Measurements from ENCODE around the gene C19orf44. TPM values are rescaled to one million over a fixed set of nuclear protein-coding genes. Genes with fewer than 3 reads are reported as not detected.
A peak's percentile ranks its signal among the peaks of the same experiment; 100 is the strongest.

Gene C19orf44
- total RNA-seq, 1 donor from 2014 or later: 3.2 TPM

- TF ChIP-seq, protein P1, sequence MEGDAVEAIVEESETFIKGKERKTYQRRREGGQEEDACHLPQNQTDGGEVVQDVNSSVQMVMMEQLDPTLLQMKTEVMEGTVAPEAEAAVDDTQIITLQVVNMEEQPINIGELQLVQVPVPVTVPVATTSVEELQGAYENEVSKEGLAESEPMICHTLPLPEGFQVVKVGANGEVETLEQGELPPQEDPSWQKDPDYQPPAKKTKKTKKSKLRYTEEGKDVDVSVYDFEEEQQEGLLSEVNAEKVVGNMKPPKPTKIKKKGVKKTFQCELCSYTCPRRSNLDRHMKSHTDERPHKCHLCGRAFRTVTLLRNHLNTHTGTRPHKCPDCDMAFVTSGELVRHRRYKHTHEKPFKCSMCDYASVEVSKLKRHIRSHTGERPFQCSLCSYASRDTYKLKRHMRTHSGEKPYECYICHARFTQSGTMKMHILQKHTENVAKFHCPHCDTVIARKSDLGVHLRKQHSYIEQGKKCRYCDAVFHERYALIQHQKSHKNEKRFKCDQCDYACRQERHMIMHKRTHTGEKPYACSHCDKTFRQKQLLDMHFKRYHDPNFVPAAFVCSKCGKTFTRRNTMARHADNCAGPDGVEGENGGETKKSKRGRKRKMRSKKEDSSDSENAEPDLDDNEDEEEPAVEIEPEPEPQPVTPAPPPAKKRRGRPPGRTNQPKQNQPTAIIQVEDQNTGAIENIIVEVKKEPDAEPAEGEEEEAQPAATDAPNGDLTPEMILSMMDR (IDR thresholded peaks at IDR 0.05): no peak
- no peak overlapping the region for H3K27ac Mint-ChIP-seq (ENCODE audit: unreplicated experiment)
- no peaks in the 10 kb centered on the region for H3K4me1 Mint-ChIP-seq (ENCODE audit: low read depth)
- no peaks in the 10 kb centered on the region for H3K9me3 Mint-ChIP-seq (ENCODE audit: low read depth)
- H3K36me3 Mint-ChIP-seq (ENCODE audit: low read depth): peaks cover 24% of the 10 kb centered on the region
- DNase-seq (ENCODE audit: low spot score): no peak
- no peak overlapping the region for H3K4me3 Mint-ChIP-seq (ENCODE audit: unreplicated experiment)
- H3K27me3 Mint-ChIP-seq (ENCODE audit: low read depth): no peaks in the 10 kb centered on the region
Observed at GRCh38 chr19:16527334-16527935, 31.2 kb downstream of the C19orf44 start.

DNA sequence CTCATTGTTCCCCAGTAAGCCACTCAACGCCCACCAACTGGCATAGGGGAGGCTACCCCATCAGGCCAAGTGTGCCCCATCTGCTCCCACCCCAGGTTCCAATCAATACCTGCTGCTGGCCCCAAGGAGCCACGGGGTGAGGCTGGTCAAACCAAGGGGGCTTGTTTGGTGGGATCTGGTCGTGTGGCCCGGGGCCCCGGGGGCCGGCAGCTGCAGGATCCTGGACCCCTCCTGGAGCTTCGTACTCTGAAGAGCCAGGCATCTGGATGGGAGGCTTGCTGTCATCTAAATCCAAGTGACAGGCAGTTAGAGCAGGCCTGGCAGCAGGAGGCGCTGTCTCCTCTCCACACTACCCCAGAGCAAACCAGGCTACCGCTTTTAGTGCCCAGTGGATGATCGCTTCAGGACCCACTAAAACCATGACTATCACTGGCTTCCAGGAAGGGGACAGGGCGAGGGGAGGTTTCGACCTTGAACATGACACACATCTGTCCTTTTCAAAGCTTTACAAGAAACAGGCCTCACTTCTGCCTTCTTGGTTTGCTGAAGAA lies 31.9 kb downstream of the C19orf44 start:
- TF ChIP-seq, protein P1 (IDR thresholded peaks at IDR 0.05): peak; percentile 66
- H3K27me3 Mint-ChIP-seq (ENCODE audit: low read depth): no peaks in the 10 kb centered on the region
- no peak for DNase-seq (ENCODE audit: low spot score)
- no peak overlapping the region for H3K4me3 Mint-ChIP-seq (ENCODE audit: unreplicated experiment)
- peaks cover 21% of the 10 kb centered on the region for H3K36me3 Mint-ChIP-seq (ENCODE audit: low read depth)
- H3K27ac Mint-ChIP-seq (ENCODE audit: unreplicated experiment): no peak overlapping the region
- no peaks in the 10 kb centered on the region for H3K9me3 Mint-ChIP-seq (ENCODE audit: low read depth)
- no peaks in the 10 kb centered on the region for H3K4me1 Mint-ChIP-seq (ENCODE audit: low read depth)

DNA sequence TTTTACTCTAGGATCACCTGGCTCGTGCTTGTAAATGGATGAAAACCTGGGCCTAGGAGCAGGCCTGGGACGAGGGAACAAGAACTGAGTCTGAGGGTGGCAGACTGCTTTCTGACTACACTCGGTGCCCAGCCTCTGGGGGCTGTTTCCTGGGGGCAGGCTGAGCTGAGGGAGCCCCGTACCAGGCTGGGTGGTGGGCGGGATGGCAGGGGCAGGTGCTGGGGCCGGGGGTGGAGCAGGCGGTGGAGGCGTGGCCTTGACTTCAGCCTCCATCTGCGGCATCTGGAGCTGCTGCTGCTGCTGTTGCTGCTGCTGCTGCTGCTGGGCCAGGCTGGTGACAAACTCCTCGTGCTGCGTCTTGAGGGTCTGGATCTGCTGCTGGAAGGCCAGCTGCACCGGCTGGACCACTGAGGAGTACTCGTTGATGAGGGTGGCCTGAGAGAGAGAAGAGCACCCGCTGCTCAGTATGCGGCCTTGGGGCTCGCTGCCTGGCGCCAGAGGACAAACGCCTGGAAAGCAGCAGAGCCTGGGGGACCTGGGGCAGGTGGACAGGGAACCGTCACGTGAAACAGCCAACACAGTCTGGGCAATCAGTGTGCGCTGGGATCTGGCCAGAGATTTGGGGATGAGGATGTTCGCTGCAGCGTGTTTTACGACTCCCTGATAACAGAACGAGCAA lies 33.4 kb downstream of the C19orf44 start:
- no peak overlapping the region for H3K4me3 Mint-ChIP-seq (ENCODE audit: unreplicated experiment)
- TF ChIP-seq, protein P1 (IDR thresholded peaks at IDR 0.05): no peak
- DNase-seq (ENCODE audit: low spot score): no peak
- peaks cover 22% of the 10 kb centered on the region for H3K36me3 Mint-ChIP-seq (ENCODE audit: low read depth)
- H3K27me3 Mint-ChIP-seq (ENCODE audit: low read depth): no peaks in the 10 kb centered on the region
- H3K27ac Mint-ChIP-seq (ENCODE audit: unreplicated experiment): no peak overlapping the region
- no peaks in the 10 kb centered on the region for H3K9me3 Mint-ChIP-seq (ENCODE audit: low read depth)
- no peaks in the 10 kb centered on the region for H3K4me1 Mint-ChIP-seq (ENCODE audit: low read depth)

DNA sequence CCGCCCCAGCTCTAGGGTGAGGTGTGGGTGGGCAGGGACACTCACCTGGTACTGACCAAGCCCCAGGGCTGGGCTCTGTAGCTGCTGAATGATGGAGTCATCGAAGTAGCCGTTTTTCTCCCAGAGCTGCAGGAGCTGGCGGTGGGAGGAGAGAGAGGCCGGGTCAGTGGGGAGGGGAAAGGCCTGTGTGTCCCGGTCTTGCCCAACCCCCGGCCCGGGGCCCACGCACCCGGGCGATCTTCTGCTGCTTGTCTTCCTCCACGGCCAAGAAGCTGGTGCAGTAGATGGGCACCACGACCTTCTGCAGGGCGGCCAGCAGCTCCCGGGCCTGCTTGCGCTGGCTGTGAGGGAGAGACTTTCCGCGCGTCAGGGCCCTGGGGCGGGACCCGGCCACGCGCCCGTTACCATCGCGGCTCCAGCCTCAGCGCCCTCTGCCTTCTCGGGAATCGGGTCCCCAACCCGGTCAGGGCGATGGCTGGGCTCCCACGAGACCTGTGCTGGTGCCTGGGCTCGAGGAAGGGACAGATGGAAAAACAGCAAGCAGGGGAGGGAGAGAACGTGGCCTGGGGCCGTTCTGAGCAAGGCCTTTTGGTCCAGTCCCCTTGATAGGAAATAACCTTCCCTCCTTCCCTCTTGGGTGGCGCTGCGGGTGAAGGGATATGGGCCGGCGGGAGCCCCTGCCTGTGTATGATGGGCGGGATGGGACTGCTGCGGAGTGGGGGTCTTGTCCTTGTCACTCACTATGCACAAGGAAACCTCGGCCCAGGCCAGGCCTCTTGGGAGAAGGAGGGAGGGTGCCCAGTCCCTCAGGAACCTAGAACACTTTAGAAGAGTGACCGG lies 34.6 kb downstream of the C19orf44 start:
- TF ChIP-seq, protein P1 (IDR thresholded peaks at IDR 0.05): no peak
- no peaks in the 10 kb centered on the region for H3K4me1 Mint-ChIP-seq (ENCODE audit: low read depth)

GRCh38 chr19:16531380-16531669 lies 35.1 kb downstream of the C19orf44 start:
- no peak for DNase-seq (ENCODE audit: low spot score)
- TF ChIP-seq, protein P1 (IDR thresholded peaks at IDR 0.05): no peak
- H3K4me3 Mint-ChIP-seq (ENCODE audit: unreplicated experiment): no peak overlapping the region
- no peaks in the 10 kb centered on the region for H3K9me3 Mint-ChIP-seq (ENCODE audit: low read depth)
- no peaks in the 10 kb centered on the region for H3K4me1 Mint-ChIP-seq (ENCODE audit: low read depth)
- H3K27ac Mint-ChIP-seq (ENCODE audit: unreplicated experiment): no peak overlapping the region
- H3K36me3 Mint-ChIP-seq (ENCODE audit: low read depth): peaks cover 22% of the 10 kb centered on the region
- H3K27me3 Mint-ChIP-seq (ENCODE audit: low read depth): no peaks in the 10 kb centered on the region

More for the DNA sequence above, 34.6 kb downstream of the C19orf44 start:
- DNase-seq (ENCODE audit: low spot score): no peak
- Mint-ChIP-seq H3K9me3 (ENCODE audit: low read depth) (no peaks in the 10 kb centered on the region), H3K27me3 (ENCODE audit: low read depth) (no peaks in the 10 kb centered on the region), H3K4me3 (ENCODE audit: unreplicated experiment) (no peak overlapping the region), H3K36me3 (ENCODE audit: low read depth) (peaks cover 22% of the 10 kb centered on the region), H3K27ac (ENCODE audit: unreplicated experiment) (no peak overlapping the region)
